Fibroblast of skin of back (primary cell): ENCODE measurements around the gene ABCF3. TPM values are rescaled to one million over a fixed set of nuclear protein-coding genes. Genes with fewer than 3 reads are reported as not detected.
"Not testable (repeated sequence)": the region's sequence is repeated elsewhere in the genome, so short reads cannot be mapped to it uniquely, and the experiment has no call there.

Experiments used
- DNase-seq: peaks from one replicate; pipeline ENCODE4 v3.0.0-alpha.2; 2013
- polyA plus RNA-seq, 2 experiments: library from polyadenylated mRNA; unstranded; fragments of 120-200 nt; gene quantifications; one replicate each; pipeline ENCODE4 v1.2.1, GENCODE V29; 2013; ENCODE audit not compliant: insufficient read length in 2 of 2

ABCF3 gene, protein sequence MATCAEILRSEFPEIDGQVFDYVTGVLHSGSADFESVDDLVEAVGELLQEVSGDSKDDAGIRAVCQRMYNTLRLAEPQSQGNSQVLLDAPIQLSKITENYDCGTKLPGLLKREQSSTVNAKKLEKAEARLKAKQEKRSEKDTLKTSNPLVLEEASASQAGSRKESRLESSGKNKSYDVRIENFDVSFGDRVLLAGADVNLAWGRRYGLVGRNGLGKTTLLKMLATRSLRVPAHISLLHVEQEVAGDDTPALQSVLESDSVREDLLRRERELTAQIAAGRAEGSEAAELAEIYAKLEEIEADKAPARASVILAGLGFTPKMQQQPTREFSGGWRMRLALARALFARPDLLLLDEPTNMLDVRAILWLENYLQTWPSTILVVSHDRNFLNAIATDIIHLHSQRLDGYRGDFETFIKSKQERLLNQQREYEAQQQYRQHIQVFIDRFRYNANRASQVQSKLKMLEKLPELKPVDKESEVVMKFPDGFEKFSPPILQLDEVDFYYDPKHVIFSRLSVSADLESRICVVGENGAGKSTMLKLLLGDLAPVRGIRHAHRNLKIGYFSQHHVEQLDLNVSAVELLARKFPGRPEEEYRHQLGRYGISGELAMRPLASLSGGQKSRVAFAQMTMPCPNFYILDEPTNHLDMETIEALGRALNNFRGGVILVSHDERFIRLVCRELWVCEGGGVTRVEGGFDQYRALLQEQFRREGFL
- 46.1 TPM for polyA plus RNA-seq (2013, experiment 1 of 2; ENCODE audit: insufficient read length)
- polyA plus RNA-seq (2013, experiment 2 of 2; ENCODE audit: insufficient read length), result 32.1 TPM

DNA sequence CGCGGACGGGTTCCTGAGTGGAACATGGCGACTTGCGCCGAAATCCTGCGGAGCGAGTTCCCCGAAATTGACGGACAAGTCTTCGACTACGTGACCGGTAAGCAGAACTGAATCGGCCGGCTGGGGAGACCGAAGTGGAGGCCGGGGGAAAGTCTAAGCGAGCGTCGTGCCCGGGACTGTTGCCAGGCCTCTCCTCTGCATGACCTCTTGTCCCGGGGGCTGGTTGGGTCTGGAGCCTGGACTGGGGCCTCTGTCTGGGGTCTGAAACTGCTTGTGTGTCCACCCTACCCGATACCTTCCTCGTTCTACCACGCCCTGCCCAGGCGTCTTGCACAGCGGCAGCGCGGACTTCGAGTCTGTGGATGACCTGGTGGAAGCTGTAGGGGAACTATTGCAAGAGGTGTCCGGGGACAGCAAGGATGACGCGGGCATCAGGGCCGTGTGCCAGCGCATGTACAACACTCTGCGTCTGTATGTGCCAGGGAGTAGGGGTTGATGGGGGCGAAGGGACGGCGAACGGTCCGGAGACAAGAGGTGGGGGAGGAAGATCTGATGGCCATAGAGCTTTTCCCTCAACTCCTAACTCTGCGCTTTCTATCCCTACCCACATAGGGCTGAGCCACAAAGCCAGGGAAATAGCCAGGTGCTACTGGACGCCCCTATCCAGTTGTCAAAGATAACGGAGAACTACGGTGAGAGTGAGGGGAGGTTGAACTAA lies at the start of gene ABCF3:
TSS of gene ABCF3 (plus strand) at position 16 of the 718 bp plus-strand sequence. CDS start at position 25, 9 bp downstream.
- DNase-seq, result peak; percentile 42

DNA sequence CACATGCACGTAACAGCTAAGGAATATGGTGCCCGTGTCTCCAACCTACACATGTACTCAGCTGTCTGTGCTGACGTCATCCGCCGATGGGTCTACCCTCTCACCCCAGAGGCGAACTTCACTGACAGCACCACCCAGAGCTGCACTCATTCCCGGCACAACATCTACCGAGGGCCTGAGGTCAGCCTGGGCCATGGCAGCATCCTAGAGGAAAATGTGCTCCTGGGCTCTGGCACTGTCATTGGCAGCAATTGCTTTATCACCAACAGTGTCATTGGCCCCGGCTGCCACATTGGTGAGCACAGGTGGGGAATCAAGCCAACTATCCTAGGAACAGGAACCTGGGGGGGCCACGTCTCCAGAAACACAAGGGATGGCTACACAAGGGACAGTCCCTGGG lies 45.6 kb upstream of the ABCF3 start:
- no peak for DNase-seq

DNA sequence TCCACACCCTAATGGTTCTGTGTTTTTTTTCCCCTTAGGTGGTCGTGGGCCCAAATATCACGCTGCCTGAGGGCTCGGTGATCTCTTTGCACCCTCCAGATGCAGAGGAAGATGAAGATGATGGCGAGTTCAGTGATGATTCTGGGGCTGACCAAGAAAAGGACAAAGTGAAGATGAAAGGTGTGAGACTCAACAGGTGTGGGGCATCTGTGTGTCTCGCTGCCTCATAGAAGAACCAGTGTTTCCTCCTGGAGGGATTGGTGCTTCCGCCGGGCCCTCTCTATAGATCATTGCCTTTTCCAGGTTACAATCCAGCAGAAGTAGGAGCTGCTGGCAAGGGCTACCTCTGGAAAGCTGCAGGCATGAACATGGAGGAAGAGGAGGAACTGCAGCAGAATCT lies 43.8 kb upstream of the ABCF3 start:
- no peak for DNase-seq

DNA sequence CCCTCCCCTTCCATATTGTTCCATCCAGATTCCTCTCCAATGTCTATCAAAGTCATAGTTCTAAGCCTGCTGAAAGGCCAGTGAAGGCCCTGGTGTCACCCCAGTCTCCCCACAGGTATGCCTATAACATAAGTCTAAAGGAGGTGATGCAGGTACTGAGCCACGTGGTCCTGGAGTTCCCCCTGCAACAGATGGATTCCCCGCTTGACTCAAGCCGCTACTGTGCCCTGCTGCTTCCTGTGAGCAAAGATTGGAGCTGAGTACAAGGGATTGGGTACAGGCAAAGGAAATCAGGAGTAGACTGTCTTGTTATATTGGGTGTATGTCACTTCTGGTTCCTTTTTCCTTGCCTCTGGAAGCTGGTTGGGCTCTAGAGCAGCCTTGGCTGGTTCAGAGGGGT lies 42.7 kb upstream of the ABCF3 start:
- no peak for DNase-seq

DNA sequence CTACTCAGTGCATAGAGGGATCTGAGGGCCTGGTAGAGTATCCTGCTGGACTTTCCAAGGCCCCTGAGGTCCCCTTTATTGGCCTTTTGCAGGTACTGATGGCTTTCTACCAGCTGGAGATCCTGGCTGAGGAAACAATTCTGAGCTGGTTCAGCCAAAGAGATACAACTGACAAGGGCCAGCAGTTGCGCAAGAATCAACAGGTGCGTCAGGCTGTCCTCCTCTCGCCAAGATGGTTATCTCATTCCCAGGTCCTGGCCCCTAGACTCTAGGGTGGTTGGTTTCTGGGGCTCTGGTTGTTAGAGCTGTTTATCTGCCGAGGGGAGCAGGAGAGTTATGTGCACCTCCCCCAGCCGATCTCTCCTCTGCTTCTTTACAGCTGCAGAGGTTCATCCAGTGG lies 41.5 kb upstream of the ABCF3 start:
- DNase-seq, result no peak

DNA sequence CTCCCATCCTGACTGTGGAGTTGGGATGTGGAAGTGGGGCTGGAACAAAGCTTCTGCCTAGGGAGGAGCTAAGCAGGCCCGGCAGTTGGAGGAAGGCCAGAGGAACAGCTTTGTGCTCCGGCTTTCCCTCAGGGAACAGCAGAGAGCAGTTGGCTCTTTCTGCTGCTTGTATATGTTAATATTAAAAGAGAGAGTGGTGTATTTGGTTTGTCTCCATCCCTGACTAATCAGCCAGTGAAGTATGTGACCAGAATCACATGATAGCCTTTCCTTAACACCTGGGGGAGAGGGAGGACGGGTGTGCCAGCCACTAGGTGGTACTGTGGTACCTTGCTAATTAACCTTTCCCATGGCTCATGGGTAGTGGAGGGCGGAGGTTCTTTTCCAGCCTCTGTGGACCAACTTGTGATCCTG lies 40.9 kb upstream of the ABCF3 start:
- DNase-seq, result peak; percentile 46

DNA sequence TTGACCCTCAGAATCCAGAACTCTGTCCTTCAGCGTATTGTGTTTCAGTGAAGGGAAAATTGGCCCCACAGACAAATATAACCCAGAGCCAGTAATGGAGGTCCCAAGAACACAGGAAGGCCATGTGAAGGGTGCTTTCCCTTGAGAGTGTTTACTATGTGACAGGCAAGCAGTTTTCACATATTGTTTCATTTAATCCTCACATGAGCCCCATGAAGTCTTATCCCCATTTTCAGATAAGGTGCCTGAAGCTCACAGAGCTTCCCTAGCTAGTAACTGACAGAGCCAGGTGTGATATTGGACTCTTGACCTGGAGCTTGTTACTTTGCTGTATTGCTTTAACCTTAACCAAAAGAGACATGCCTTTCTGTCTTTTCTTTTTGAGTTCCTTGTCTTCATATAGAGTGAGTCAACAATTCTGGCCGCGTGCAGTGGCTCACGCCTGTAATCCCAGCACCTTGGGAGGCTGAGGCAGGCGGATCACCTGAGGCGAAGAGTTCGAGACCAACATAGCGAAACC lies 40.2 kb upstream of the ABCF3 start:
- DNase-seq, result no peak

DNA sequence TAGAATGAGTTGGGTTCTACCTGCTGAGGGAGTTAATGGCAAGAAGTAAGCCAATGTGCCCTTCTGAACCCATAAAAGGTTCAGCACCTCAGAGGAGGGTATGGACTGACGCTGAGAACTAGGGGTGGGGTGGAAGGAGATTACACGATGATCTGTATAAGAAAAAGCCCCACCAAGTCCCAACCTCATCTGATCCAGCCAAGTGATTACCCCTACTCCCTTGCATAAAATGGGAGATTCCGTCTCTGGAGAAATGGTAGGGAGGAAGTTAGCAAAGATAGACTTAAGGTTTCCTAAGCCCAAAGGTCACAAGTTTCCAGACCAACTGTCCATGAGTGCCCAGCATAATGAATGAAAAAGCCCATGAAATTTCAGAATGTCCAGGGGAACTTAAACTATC lies 37.9 kb upstream of the ABCF3 start:
- no peak for DNase-seq

DNA sequence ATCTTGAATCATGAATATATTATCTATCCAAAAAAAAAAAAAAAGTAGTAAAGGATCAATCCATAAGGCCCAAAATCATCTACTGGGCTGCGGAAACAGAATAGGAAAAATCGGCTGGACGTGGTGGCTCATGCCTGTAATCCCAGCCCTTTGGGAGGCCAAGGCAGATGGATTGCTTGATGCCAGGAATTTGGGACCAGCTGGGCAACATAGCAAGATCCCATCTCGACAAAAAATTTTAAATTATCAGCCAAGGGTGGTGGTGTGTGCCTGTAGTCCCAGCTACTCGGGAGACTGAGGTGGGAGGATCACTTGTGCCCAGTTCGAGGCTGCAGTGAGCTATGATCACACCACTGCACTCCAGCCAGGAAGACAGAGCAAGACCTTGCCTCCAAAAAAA lies 36.9 kb upstream of the ABCF3 start:
- no peak for DNase-seq

DNA sequence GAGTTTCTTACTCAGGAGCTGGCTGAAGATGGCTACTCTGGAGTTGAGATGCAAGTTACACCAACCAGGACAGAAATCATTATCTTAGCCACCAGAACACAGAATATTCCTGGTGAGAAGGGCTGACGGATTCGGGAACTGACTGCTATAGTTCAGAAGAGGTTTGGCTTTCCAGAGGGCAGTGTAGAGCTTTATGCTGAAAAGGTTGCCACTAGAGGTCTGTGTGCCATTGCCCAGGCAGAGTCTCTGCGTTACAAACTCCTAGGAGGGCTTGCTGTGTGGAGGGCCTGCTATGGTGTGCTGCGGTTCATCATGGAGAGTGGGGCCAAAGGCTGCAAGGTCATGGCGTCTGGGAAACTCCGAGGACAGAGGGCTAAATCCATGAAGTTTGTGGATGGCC lies 36.2 kb upstream of the ABCF3 start:
- peak; percentile 48 for DNase-seq

DNA sequence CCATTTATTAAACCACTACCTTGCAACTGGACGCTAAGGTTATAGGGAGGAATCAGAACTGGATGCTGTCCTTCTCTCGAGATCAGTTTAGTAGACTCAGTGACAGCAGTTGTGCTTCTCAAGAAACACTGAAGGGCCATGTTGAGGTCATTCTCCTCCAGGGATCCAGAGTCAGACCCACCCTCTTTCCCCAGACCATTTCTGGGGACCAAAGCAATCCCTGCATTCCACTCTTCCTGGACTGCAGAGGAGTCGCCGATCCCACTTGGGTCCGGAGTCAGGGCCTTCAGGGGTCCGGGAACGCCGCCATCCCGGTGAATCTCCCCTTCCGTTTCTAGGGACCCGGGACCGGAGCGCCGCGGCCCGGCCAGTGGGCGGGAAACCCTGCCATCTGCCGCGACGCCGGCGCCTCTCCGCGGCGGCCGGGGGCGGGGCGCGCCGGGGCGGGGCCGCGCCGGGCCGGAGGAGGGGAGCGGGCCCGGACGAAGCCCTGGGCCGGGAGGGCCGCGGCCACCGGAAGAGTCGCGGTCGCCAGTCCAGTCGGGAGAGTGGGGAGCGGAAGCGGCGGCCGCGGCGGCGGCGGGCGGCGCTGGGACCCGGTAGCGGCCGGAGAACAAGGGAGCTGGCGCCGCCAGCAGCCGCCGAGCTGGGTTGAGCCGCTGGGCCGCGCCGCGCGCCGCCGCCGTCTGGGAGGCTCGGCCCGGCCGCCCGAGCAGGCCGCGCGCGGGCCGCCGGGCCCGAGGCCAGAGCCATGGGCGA lies 30.9 kb upstream of the ABCF3 start, which contains the start of gene DVL3:
TSS of gene DVL3 (plus strand) at position 493 of the 759 bp plus-strand sequence. CDS start at position 752, 259 bp downstream.
- DNase-seq, result peak; percentile 74

DNA sequence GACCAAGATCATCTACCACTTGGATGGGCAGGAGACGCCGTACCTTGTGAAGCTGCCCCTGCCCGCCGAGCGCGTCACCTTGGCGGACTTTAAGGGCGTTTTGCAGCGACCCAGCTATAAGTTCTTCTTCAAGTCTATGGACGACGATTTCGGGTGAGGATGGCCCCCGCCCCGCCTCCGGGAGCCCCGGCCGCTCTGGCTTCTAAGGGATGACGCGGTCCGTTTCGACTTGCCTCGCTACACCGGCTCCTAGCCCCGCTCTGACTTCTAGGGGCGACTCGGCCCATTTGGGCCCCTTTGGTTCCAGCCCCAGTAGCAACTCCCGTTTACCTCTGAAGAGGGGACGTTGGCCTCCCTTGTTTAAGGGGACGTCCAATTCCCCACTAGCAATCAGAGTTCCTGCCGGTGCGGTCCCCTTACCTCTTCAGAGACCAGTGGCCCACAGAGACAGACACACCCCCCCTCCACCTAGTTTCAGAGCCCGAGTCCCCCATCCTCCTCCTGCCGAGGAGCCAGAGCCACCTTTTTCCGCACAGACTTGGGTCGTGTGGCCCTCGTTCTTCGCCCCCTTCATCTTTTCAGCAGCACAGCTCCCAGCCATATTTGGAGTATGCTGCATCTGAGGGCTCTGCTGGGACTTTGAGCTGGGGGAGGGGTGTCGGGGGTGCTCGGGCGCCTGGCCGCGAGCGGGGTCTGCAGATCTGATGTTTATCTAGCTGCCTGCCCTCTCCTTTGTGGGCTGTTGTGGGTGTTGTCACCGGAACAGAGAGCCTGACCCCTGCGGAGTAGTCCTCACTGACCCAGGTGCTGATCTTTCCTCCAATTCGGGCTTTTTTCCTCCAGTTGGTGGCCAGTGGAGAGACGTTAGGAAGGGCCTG lies 30.1 kb upstream of the ABCF3 start:
- no peak for DNase-seq

DNA sequence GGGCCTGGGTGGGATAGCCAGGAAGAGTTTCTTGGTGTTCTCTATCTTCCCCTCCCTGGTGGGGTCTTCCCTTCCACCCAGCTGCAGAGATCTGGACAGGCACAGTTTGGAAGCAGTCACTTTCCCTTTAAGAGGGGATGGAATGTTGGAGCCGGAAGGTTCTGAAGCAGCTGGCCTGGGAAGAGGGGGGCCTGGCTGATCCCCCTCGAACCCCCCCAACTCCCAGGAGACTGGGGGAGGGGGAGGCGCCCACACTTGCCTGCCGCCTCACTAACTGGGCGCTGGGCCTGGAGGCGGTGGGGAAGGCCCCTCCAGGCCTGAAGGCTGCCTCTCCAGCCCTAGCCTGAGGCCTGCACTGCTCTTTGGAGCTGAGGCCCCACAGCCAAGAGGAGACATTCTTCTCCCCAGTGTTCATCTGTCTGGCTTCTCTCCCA lies 29.5 kb upstream of the ABCF3 start:
- DNase-seq, result peak; percentile 70

DNA sequence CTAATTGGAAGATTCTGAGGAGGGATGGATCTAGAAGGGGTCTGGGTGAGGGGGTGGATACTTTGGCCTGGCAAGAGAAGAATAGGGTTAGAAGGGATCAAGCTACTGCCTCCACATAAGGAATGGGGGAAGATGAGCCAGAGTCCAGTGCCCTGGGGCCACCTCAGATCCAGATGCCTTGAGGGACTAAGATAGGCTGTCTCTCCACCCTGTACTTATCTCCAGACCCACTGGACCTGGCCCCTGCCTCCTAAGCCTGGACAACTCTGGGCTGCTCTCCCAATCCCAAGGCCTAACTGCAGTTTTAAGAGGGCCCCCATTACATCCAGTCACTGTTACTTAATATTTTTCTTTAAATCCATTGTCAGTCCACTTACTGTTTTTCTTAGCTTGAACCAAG lies 28.8 kb upstream of the ABCF3 start:
- DNase-seq, result no peak

DNA sequence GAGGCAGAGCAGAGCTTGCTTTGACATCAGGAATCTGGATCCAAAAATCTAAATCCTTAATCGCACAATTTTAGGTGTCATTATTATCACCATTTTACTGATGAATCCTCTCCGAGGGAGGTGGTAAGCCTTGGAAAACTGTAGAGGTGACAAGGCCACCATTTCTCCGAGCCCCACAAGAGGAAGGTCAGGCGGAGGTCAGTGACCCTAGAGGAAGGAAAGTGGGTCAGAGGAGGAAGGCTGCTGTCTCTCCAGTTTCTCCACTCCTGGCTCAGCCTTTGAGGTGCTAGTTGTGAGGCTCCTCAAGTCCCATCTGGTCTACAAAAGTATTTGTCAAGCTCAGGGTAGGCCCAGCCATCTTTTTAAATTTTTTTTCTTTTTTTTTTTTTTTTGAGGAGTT lies 27.6 kb upstream of the ABCF3 start:
- DNase-seq, result no peak

DNA sequence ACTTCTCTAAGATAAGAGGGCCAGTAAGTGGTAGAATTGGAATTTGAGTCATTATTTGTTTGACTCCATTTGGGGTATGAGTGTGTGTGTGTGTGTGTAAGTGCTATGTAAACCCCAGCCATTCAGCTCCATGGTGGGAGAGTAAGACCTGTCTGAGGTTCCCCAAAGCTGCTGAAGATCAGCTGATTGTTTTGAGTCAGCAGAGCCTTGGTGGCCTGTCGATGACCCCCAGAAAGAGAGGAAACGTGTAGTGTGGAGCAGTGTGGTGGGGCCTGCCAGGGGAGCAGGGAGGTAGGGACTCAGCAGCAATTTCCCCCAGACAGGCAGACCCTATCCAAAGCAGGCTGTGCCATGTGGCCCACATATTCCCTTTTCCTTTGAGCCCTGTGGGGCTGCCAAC lies 25.5 kb upstream of the ABCF3 start:
- DNase-seq, result peak; percentile 51

DNA sequence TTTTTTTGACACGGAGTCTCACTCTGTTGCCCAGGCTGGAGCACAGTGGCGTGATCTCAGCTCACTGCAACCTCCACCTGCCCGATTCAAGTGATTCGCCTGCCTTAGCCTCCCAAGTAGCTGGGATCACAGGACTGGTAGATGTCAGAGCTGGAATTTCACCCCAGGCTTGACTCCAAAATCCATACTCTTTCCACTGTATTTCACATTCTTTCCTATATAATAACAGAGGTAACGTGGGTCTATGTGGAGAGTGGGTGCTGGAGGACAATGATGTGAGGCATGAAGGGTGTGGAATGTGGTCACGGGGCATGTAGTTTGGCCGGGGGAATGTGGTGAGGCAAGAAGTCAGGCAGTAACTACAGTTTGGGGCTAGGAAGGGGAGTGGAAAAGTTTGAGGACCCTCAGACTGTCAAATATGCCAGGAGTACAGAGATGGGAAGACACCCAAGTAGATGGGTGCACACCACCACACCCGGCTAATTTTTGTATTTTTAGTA lies 23.4 kb upstream of the ABCF3 start:
- DNase-seq, result not testable (repeated sequence)

DNA sequence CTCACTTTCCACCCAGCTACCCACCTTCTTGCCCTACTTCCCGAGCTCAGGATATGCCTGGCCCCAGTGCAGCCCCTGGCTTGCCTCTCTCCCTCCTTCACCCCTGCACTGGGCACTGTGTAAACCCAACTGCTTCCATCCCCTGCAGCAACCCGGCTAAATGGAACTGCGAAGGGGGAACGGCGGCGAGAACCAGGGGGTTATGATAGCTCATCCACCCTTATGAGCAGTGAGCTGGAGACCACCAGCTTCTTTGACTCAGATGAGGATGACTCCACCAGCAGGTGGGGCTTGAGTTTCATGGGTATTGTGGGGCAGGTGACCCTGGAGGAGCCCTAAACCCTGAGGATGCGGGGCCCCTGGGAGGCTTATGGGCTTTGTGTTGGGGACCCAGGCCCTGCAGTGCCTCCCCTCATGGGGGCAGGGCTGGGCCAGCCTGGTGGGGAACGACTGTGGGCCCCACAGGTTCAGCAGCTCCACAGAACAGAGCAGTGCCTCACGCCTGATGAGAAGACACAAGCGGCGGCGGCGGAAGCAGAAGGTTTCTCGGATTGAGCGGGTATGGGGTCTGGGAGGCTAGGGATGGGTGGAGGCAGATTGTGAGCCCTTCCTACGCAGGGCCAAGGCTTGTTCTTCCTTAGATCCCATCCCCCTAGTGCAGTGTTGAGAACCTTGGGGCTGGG lies 21.2 kb upstream of the ABCF3 start:
- DNase-seq, result no peak

DNA sequence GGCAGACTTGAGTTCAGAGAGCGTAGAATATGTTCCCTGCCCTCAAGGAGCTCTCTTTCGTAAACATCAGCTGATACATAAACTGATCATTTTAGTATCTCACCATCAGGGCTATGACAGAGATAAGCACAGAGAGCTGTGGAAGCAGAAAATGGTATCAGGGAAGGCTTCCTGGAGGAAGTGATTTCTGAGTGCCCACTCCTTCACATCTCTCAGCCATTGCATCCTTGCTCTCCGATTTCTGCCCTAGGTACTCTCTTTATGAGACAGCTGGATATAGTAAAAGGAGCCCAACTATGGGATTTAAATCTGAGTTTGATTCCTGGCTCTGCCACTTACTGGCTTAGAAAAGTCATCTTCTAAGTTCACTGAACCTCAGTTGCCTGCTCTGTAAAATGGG lies 20.5 kb upstream of the ABCF3 start:
- DNase-seq, result no peak

DNA sequence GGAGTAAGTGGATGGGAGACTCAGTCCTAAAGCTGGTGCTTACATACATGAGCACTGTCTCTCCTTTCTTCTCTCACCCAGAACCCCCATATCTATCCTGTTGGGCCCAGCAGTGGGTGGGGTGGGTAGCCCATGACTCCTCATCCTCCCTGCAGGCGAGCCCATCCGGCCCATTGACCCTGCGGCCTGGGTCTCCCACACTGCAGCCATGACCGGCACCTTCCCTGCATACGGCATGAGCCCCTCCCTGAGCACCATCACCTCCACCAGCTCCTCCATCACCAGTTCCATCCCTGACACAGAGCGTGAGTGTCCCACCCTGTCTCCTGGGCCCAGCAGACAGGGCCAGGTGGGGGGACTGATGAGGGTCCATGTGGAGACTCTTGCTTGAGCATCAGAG lies 19.3 kb upstream of the ABCF3 start:
- no peak for DNase-seq
